NCI-H774 (cell line): ENCODE measurements around the gene MRPL4.

ENCODE experiments used
- DNase-seq: peaks from one replicate; lab custom pipeline; 2025; lab: John Stamatoyannopoulos, UW

The MRPL4 gene

DNA sequence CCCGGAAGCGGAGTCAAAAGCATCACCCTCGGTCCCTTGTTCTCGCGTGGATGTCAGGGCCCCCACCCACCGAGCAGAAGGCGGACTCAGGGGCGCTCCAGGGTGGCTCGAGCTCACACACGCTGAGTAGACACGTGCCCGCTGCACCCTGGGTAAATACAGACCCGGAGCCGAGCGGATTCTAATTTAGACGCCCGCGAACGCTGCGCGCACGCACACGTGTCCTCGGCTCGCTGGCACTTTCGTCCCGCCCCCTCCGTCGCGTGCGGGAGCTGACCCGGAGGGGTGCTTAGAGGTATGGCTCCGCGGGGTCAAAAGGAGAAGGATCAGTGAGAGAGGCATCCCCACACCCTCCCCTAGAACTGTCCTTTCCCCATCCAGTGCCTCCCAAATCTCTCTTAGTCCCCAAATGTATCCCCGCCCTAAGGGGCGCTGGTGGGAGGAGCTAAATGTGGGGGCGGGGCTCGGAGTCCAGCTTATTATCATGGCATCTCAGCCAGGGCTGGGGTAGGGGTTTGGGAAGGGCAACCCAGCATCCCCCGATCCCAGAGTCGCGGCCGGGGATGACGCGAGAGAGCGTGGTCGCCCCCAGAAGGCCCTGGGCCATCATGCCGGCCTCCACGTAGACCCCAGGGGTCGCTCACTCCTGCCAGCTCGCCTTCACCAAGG lies 37.3 kb downstream of the MRPL4 start:
- DNase-seq: peak; percentile 51

DNA sequence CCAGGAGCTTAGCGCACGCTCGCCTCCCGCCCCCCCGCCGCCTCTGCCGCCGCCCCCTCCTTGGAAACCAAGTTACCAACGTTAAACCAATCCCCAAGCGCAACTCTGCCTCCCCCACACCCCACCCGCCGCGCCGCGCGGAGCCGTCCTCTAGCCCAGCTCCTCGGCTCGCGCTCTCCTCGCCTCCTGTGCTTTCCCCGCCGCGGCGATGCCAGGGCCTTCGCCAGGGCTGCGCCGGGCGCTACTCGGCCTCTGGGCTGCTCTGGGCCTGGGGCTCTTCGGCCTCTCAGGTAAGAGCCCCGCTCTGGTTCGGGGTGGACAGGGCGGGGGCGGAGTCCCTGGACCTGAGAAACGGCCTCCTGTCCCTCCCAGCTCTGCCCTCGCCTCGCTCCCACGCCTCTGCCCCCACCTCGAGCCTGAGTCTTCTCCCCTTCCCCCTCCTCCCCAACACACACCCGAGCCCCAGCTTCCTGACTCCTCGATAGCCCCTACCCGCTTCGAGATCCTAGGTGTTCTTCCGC lies 37.9 kb downstream of the MRPL4 start, which contains the start of gene ICAM5:
TSS of gene ICAM5 (plus strand) at position 117 of the 521 bp plus-strand sequence. CDS start at position 209, 92 bp downstream.
- DNase-seq: no peak

DNA sequence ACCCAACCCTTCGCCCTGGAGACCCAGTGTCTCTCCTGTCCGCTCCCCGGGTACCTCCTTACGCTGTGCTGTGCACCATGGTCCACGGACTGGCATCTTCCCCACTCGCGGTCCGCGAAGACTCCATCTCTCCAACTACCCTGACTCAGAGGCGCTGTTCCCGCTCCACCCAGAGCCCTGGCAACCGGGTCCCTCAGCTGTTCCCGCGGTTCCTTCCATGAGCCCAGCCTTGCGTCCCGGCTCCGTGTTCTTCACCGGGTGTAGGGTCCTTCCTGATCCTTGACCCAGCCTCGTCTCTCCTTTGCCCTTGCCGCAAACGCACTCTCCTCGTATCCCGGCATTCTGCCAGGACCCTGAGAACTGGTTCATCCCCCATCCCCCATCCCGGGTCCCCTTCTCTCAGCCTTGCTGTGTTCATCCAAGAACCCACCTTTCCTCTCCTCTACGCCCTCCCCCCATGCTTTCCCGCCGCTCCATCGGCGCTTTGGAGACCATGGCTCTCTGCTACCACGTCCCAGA lies 38.4 kb downstream of the MRPL4 start:
- DNase-seq: no peak

DNA sequence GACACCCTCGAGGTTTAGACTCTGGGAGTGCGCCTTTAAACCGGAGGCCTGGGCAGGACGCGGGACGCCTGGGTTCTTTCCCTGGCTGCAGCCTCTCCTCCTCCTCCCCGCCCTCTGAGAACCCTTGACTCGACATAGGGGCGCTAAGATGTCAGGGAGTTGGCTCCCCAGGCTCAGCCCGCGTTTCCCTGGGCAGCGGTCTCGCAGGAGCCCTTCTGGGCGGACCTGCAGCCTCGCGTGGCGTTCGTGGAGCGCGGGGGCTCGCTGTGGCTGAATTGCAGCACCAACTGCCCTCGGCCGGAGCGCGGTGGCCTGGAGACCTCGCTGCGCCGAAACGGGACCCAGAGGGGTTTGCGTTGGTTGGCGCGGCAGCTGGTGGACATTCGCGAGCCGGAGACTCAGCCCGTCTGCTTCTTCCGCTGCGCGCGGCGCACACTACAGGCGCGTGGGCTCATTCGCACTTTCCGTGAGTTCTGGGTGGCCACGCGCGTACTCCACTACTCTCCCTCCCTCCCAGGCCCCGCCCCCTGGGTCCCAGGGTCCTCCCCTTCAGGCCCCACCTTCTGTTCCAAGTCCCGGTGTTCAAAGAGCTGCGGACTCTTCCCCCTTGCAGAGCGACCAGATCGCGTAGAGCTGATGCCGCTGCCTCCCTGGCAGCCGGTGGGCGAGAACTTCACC lies 39.0 kb downstream of the MRPL4 start:
- DNase-seq: no peak

DNA sequence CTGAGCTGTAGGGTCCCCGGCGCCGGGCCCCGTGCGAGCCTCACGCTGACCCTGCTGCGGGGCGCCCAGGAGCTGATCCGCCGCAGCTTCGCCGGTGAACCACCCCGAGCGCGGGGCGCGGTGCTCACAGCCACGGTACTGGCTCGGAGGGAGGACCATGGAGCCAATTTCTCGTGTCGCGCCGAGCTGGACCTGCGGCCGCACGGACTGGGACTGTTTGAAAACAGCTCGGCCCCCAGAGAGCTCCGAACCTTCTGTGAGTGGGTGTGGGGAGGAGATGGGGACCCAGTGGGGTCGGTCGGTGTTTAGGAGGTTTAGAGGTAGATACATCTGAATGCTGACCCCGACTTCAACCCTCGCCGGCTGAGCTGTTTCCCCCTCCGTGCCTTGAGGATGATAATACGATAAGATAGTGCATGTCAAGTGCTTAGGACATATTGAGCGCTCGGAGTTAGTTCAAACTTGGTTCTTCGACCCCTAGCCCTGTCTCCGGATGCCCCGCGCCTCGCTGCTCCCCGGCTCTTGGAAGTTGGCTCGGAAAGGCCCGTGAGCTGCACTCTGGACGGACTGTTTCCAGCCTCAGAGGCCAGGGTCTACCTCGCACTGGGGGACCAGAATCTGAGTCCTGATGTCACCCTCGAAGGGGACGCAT lies 39.7 kb downstream of the MRPL4 start:
- no peak for DNase-seq

DNA sequence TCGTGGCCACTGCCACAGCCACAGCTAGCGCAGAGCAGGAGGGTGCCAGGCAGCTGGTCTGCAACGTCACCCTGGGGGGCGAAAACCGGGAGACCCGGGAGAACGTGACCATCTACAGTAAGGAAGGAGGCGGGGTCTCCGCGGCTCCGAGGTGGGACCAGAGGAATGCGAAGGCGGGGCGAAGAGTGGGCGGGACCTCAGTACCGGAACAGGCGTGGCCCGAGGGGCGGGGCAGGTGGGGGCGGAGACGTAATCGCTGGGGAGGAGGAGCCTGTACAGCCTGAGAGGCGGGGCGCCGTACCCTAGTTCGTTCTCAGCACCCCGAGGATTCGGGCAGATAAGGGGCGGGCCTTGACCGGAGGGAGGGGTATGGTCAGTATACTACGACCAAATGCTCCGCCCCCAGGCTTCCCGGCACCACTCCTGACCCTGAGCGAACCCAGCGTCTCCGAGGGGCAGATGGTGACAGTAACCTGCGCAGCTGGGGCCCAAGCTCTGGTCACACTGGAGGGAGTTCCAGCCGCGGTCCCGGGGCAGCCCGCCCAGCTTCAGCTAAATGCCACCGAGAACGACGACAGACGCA lies 40.3 kb downstream of the MRPL4 start:
- DNase-seq: peak; percentile 36

DNA sequence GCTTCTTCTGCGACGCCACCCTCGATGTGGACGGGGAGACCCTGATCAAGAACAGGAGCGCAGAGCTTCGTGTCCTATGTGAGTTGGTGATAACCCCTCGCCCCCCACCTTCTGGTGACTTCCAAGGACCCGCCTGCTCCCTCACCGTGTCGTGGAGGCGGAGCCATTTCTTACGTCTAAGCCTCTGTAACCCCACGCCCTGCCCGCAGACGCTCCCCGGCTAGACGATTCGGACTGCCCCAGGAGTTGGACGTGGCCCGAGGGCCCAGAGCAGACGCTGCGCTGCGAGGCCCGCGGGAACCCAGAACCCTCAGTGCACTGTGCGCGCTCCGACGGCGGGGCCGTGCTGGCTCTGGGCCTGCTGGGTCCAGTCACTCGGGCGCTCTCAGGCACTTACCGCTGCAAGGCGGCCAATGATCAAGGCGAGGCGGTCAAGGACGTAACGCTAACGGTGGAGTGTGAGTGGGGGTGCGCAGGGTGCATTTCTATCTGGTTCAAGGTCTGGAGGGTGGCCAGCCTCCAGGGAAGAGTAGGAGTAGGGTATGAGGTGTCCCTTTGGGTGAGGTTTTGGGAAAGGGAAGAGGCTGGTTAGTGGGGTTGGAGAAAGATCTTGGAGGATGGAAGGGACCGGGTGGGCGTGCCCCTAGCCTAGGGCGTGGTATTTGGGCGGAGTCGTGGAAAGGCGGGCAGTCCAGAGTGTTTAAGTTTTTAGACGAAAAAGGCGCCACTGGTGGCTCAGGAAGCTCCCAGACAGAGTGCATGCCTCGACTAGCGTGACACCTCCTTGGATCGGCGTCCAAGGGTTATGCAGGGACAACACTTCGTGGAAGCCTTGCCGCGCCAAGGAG lies 41.0 kb downstream of the MRPL4 start:
- no peak for DNase-seq

DNA sequence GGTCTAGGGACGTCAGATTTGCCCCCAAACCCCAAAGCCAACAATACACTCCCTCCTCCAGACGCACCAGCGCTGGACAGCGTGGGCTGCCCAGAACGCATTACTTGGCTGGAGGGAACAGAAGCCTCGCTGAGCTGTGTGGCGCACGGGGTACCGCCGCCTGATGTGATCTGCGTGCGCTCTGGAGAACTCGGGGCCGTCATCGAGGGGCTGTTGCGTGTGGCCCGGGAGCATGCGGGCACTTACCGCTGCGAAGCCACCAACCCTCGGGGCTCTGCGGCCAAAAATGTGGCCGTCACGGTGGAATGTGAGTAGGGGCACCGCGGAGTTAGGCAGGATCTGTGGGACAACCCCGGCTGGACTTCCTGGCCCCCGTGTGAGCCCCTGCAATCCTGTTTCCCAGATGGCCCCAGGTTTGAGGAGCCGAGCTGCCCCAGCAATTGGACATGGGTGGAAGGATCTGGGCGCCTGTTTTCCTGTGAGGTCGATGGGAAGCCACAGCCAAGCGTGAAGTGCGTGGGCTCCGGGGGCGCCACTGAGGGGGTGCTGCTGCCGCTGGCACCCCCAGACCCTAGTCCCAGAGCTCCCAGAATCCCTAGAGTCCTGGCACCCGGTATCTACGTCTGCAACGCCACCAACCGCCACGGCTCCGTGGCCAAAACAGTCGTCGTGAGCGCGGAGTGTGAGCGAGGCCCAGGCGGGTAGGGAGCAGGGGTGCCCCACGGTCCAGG lies 41.8 kb downstream of the MRPL4 start:
- DNase-seq: no peak

DNA sequence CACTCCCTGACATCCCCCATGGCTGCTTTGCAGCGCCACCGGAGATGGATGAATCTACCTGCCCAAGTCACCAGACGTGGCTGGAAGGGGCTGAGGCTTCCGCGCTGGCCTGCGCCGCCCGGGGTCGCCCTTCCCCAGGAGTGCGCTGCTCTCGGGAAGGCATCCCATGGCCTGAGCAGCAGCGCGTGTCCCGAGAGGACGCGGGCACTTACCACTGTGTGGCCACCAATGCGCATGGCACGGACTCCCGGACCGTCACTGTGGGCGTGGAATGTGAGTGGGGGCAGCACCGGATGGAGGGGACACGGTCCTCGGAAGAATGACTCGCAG lies 42.3 kb downstream of the MRPL4 start:
- no peak for DNase-seq

DNA sequence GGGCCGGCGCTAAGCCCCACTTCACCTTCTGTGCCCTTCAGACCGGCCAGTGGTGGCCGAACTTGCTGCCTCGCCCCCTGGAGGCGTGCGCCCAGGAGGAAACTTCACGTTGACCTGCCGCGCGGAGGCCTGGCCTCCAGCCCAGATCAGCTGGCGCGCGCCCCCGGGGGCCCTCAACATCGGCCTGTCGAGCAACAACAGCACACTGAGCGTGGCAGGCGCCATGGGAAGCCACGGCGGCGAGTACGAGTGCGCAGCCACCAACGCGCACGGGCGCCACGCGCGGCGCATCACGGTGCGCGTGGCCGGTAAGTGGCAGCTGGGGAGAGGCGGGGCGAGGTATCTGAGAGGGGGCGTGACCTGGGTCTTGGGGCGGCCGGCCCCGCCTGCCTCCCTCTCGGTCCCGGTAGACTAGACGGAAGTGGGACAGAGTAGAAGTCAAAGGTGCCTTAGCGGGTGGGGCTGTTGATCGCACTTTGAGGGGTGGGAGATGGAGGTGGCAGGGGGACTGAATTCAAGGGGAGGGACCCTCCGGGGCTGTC lies 43.4 kb downstream of the MRPL4 start:
- DNase-seq: no peak

DNA sequence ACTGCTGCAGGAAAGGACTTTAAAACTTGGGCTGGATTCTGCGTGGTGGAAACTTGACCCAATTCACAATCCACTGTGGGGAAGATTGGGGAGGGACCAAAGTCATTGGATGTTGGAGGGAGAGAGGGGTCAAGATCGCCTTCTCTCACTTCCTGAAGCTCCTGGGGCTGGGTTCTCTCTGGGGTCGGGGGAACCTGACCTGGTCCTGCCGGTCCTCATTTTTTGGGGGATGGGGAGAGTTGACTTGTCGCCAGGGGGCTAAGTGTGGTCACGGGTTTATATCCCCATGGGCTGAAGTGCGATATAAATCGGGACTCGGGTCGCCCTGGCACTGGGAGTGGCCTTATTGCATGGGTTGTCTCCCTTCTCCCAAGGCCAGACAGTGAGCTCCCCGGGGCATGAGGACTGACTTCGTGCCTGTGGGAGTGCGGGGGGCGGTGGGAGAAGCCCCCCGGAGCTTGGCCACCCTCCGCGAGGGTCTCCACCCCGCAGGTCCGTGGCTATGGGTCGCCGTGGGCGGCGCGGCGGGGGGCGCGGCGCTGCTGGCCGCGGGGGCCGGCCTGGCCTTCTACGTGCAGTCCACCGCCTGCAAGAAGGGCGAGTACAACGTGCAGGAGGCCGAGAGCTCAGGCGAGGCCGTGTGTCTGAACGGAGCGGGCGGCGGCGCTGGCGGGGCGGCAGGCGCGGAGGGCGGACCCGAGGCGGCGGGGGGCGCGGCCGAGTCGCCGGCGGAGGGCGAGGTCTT lies 44.0 kb downstream of the MRPL4 start:
- no peak for DNase-seq

DNA sequence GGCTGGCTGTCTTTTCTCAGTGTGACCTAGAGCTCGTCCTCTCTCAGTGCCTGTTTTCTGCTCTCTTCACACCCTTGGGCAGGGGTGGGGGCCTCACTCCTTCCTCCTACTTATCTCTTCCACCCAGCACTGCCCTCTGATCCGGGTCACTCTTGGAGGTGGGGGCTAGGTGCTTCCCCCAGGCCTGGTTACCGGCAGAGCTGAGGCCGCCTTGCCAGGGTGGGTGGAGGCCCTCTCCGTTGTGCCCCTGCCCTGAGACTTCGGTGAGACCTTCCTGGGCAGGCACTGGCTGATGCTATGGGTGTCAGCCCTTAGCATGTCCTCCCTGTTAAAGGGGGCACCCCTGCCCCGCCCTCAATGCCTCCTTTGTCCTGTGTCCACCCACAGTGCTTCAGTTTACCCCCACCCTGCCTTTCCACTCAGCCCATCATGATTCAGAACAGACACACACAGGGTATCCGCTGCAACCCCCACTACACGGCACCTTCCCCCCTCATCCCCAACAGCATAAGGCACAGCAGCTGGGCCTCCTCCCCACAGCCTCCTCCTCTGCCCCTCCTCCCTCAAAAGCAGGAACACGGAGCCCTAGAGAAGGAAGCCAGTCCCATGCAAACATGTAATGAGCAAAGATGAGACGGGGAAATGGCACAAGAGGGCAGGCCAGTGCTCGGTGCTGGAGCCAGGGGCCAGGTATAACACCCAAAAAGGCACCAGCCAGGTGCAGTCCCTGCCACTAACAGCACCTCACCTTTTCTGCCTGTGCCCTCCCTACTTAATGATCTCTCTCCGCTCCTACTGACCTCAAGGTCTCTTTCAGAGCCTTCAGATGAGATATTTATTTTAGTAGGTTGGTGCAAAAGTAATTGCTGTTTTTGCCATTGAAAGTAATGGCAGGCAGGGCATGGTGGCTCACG lies 47.8 kb downstream of the MRPL4 start:
- DNase-seq: no peak

DNA sequence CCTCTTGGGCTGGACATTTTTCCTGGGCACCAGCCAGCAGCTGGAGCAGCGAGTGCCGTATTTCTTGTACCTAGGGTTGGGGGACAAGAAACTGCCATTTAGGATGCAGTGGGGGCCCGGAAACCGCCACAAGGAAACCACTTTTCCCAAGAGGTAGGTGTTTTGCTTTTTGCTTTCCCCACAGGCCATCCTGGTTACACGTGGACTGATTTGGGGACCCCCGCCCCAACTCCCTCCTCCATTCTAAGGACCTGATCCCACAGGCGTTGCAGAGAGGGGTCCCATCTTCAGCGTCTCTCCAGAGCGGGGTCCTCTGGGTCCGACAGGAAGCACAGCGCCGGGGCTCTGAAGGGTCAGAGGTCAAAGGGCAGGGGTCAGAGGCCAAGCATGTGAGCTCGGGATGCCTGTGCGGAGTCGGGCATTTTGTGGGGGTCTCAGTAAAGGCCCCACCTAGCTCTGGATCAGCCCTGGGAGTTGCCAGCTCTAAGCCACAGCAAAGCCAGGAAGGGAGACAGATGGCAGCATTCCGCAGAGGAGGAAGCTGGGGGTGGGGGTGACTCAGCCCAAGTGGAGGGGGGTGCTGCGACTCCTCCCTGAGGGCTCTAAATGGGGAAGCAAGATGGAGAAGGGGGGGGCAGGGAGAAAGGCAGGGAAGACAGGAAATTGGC lies 53.3 kb downstream of the MRPL4 start:
- DNase-seq: no peak

DNA sequence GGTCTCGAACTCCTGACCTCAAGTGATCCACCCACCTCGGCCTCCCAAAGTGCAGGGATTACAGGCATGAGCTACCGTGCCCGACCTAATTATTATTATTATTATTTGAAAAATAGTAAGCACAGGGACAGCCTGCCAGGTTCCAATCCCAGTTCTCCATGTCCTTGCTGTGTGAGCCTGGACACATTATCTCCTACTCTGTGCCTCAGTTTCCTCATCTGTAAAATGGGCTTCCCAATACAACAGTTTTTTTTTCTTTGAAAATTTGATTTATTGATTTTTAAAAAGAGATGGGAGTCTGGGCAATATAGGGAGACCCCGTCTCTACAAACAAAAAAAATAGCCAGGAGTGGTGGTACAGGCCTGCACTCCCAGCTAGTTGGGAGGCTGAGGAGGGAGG lies 54.3 kb downstream of the MRPL4 start:
- DNase-seq: no peak

DNA sequence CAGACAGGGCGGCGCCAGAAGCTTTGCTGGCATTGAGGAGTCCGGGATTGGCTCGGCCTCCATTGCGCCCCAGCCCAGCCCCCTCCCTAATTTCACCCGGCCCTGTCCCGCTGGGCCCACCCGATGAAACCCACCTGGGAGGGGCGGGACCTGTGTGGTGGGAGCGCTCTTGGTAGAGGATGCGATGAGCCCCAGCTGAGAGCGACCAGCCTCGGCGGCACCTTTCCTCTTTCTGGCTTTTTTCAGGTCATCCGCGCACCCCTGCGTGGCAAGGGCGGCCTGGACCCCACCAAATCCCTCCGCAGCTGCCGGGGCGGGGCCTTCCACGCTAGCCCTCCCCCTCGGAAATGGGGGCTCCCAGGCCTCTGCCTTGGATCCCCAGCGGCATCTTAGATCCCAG lies 57.4 kb downstream of the MRPL4 start, which contains the start of gene ZGLP1:
TSS of gene ZGLP1 (minus strand) at position 393 of the 400 bp plus-strand sequence.
- DNase-seq: no peak
